ENCODE results near the gene CYP11A1.
A peak's percentile ranks its signal among the peaks of the same experiment; 100 is the strongest.

CYP11A1 gene

GRCh38 chr15:74376825-74377581, 9.6 kb upstream of the CYP11A1 start:
- Histone ChIP-seq H3K9ac (ENCODE audit: low read depth, low read length) (no peak overlapping the region), H3K4me3 (ENCODE audit: low read length) (no peak overlapping the region), H3K4me1 (ENCODE audit: control insufficient read depth, insufficient read depth, low read length) (peaks cover 17% of the 10 kb centered on the region), H3K36me3 (ENCODE audit: insufficient read depth, low read length) (no peaks in the 10 kb centered on the region), H3K4me2 (ENCODE audit: low read length) (no peak overlapping the region), H3K27me3 (ENCODE audit: control insufficient read depth, insufficient read depth, low read length) (peaks cover 14% of the 10 kb centered on the region), H3K9me3 (replicated peaks; ENCODE audit: low read length) (no peaks in the 10 kb centered on the region)

GRCh38 chr15:74376226-74376625, 8.8 kb upstream of the CYP11A1 start:
- no peak overlapping the region for H3K4me2 ChIP-seq (ENCODE audit: low read length)
- no peak overlapping the region for H3K4me3 ChIP-seq (ENCODE audit: low read length)
- H3K36me3 ChIP-seq (ENCODE audit: insufficient read depth, low read length) = no peaks in the 10 kb centered on the region
- no peak overlapping the region for H3K9ac ChIP-seq (ENCODE audit: low read depth, low read length)
- peaks cover 11% of the 10 kb centered on the region for H3K4me1 ChIP-seq (ENCODE audit: control insufficient read depth, insufficient read depth, low read length)
- peaks cover 22% of the 10 kb centered on the region for H3K27me3 ChIP-seq (ENCODE audit: control insufficient read depth, insufficient read depth, low read length)
- H3K9me3 ChIP-seq (replicated peaks; ENCODE audit: low read length) = no peaks in the 10 kb centered on the region

DNA sequence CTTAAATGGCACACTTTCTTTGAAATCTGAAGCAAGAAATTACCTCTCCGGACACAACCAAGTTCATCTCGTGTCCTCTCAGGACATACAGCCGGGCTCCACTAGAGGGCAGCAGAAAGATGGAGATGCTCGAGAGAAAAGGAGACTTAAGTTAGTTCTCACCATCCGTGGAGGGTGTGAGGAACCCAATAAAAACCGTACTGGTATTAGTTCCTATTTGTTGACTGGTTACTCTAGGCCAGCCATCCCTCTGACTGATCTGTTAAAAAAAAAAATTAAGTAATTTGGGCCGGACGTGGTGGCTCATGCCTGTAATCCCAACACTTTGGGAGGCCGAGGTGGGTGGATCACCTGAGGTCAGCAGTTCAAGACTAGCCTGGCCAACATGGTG, 7.9 kb upstream of the CYP11A1 start:
- Histone ChIP-seq H3K4me2 (ENCODE audit: low read length) (no peak overlapping the region), H3K4me1 (ENCODE audit: control insufficient read depth, insufficient read depth, low read length) (peaks cover 11% of the 10 kb centered on the region), H3K4me3 (ENCODE audit: low read length) (no peak overlapping the region), H3K9ac (ENCODE audit: low read depth, low read length) (no peak overlapping the region), H3K9me3 (replicated peaks; ENCODE audit: low read length) (no peaks in the 10 kb centered on the region), H3K27me3 (ENCODE audit: control insufficient read depth, insufficient read depth, low read length) (peaks cover 31% of the 10 kb centered on the region), H3K36me3 (ENCODE audit: insufficient read depth, low read length) (no peaks in the 10 kb centered on the region)

DNA sequence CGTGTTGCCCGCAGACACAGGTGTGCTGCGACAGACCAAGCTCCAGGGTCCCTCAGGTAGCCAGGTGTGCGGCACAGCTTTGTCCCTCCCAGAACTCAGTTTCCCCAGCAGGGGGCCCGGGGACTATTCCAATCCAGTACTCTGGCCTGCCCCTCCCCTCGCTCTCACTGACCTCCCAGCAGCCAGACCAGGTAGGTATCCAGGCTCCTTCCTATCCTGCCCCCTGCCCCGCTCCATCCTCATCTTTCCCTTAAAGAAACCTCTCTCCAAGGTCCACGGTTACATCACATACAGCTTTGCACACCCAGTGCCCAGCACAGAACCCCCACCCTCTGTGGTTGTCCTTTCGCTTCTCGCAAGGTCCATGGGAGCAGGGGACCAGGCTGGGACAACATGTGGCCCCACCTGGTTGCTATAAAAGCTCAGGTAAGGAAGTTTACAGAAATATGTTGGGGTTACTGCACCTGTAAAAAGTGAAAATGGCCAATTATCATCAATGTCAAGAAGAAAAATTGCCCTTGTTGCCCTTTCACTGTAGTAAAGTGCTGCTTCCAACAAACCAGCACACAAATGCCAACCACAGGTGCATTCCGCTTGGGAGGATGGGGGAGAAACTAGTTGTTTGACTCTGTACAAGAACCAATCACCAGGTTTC, 7.3 kb upstream of the CYP11A1 start:
- no peak overlapping the region for H3K9ac ChIP-seq (ENCODE audit: low read depth, low read length)
- H3K27me3 ChIP-seq (ENCODE audit: control insufficient read depth, insufficient read depth, low read length) = peaks cover 34% of the 10 kb centered on the region
- peak overlapping the region; percentile 97 for H3K4me2 ChIP-seq (ENCODE audit: low read length)
- H3K36me3 ChIP-seq (ENCODE audit: insufficient read depth, low read length) = no peaks in the 10 kb centered on the region
- no peaks in the 10 kb centered on the region for H3K9me3 ChIP-seq (replicated peaks; ENCODE audit: low read length)
- peaks cover 11% of the 10 kb centered on the region for H3K4me1 ChIP-seq (ENCODE audit: control insufficient read depth, insufficient read depth, low read length)
- peak overlapping the region; percentile 75 for H3K4me3 ChIP-seq (ENCODE audit: low read length)

- H3K27me3 ChIP-seq (ENCODE audit: control insufficient read depth, insufficient read depth, low read length) = peaks cover 42% of the 10 kb centered on the region
- H3K4me2 ChIP-seq (ENCODE audit: low read length) = peak overlapping the region; percentile 97
- H3K9me3 ChIP-seq (replicated peaks; ENCODE audit: low read length) = no peaks in the 10 kb centered on the region
- peaks cover 11% of the 10 kb centered on the region for H3K4me1 ChIP-seq (ENCODE audit: control insufficient read depth, insufficient read depth, low read length)
- H3K9ac ChIP-seq (ENCODE audit: low read depth, low read length) = peak overlapping the region; percentile 36
- H3K4me3 ChIP-seq (ENCODE audit: low read length) = peak overlapping the region; percentile 75
- no peaks in the 10 kb centered on the region for H3K36me3 ChIP-seq (ENCODE audit: insufficient read depth, low read length)
Measured at GRCh38 chr15:74373731-74374647, 6.5 kb upstream of the CYP11A1 start.

- no peaks in the 10 kb centered on the region for H3K36me3 ChIP-seq (ENCODE audit: insufficient read depth, low read length)
- no peak overlapping the region for H3K4me3 ChIP-seq (ENCODE audit: low read length)
- H3K27me3 ChIP-seq (ENCODE audit: control insufficient read depth, insufficient read depth, low read length) = peaks cover 50% of the 10 kb centered on the region
- peak overlapping the region; percentile 97 for H3K4me2 ChIP-seq (ENCODE audit: low read length)
- no peaks in the 10 kb centered on the region for H3K9me3 ChIP-seq (replicated peaks; ENCODE audit: low read length)
- no peak overlapping the region for H3K9ac ChIP-seq (ENCODE audit: low read depth, low read length)
- H3K4me1 ChIP-seq (ENCODE audit: control insufficient read depth, insufficient read depth, low read length) = peaks cover 11% of the 10 kb centered on the region
Measured at GRCh38 chr15:74373056-74373650, 5.7 kb upstream of the CYP11A1 start.

- peaks cover 63% of the 10 kb centered on the region for H3K27me3 ChIP-seq (ENCODE audit: control insufficient read depth, insufficient read depth, low read length)
- no peak overlapping the region for H3K4me2 ChIP-seq (ENCODE audit: low read length)
- no peaks in the 10 kb centered on the region for H3K9me3 ChIP-seq (replicated peaks; ENCODE audit: low read length)
- peaks cover 14% of the 10 kb centered on the region for H3K4me1 ChIP-seq (ENCODE audit: control insufficient read depth, insufficient read depth, low read length)
- H3K9ac ChIP-seq (ENCODE audit: low read depth, low read length) = no peak overlapping the region
- no peaks in the 10 kb centered on the region for H3K36me3 ChIP-seq (ENCODE audit: insufficient read depth, low read length)
- H3K4me3 ChIP-seq (ENCODE audit: low read length) = no peak overlapping the region
Measured at GRCh38 chr15:74370471-74370870, 3.0 kb upstream of the CYP11A1 start.

- peaks cover 69% of the 10 kb centered on the region for H3K27me3 ChIP-seq (ENCODE audit: control insufficient read depth, insufficient read depth, low read length)
- no peak overlapping the region for H3K4me2 ChIP-seq (ENCODE audit: low read length)
- H3K4me1 ChIP-seq (ENCODE audit: control insufficient read depth, insufficient read depth, low read length) = peaks cover 11% of the 10 kb centered on the region
- H3K9ac ChIP-seq (ENCODE audit: low read depth, low read length) = no peak overlapping the region
- no peak overlapping the region for H3K4me3 ChIP-seq (ENCODE audit: low read length)
- no peaks in the 10 kb centered on the region for H3K36me3 ChIP-seq (ENCODE audit: insufficient read depth, low read length)
- no peaks in the 10 kb centered on the region for H3K9me3 ChIP-seq (replicated peaks; ENCODE audit: low read length)
Measured at GRCh38 chr15:74369756-74370155, 2.3 kb upstream of the CYP11A1 start.

DNA sequence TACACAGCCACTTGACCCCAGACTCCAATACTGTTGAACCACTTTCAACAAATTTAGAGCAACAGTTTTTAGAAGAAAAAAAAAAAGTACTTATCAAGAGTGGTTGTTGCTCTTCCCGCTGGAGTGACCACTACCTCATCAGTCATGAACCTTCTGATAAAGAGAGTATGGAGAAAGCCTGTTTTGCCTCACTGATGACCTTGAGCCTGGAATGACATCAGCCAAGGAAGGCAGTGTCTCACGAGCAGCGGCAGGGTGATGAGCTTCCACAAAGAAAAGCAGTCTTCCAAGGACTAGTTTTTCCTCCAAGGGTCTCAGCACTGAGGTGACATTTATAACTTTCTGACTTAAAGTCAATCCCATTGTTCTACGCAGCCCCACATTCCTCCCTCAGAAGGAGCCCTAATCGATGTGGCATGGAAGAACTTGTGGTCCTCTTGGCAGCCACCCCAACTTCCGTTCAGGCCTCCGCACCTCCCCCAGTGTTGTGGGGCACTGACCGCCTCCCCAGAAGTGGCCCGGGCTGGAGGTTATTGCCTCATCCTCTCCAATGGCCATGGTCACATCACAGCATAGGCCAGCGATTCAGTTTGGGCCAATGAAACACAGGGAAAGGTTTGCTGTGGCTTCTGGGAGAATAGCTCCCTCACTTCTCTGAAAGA, 1.8 kb upstream of the CYP11A1 start:
- H3K27me3 ChIP-seq (ENCODE audit: control insufficient read depth, insufficient read depth, low read length) = peaks cover 74% of the 10 kb centered on the region
- H3K9me3 ChIP-seq (replicated peaks; ENCODE audit: low read length) = no peaks in the 10 kb centered on the region
- no peak overlapping the region for H3K4me2 ChIP-seq (ENCODE audit: low read length)
- H3K9ac ChIP-seq (ENCODE audit: low read depth, low read length) = no peak overlapping the region
- peaks cover 7% of the 10 kb centered on the region for H3K4me1 ChIP-seq (ENCODE audit: control insufficient read depth, insufficient read depth, low read length)
- no peak overlapping the region for H3K4me3 ChIP-seq (ENCODE audit: low read length)
- H3K36me3 ChIP-seq (ENCODE audit: insufficient read depth, low read length) = no peaks in the 10 kb centered on the region

GRCh38 chr15:74368121-74368520, 675 bp upstream of the CYP11A1 start:
- Histone ChIP-seq H3K27me3 (ENCODE audit: control insufficient read depth, insufficient read depth, low read length) (peaks cover 72% of the 10 kb centered on the region), H3K4me2 (ENCODE audit: low read length) (no peak overlapping the region), H3K4me1 (ENCODE audit: control insufficient read depth, insufficient read depth, low read length) (peaks cover 4% of the 10 kb centered on the region), H3K36me3 (ENCODE audit: insufficient read depth, low read length) (no peaks in the 10 kb centered on the region), H3K9me3 (replicated peaks; ENCODE audit: low read length) (no peaks in the 10 kb centered on the region), H3K4me3 (ENCODE audit: low read length) (no peak overlapping the region), H3K9ac (ENCODE audit: low read depth, low read length) (no peak overlapping the region)

Data from skeletal muscle satellite cell (primary cell).